C1 segment of cervical spinal cord (tissue), 14 donors: ENCODE measurements around the gene DPP9.
"Not testable (repeated sequence)": the region's sequence is repeated elsewhere in the genome, so short reads cannot be mapped to it uniquely, and the experiment has no call there.

Experiments used
- DNase-seq, 14 donors: peaks; one replicate each; lab custom pipeline; 2025; lab: John Stamatoyannopoulos, UW

DPP9 gene

GRCh38 chr19:4723595-4724514 lies at the start of gene DPP9:
DPP9 (minus strand) TSS chr19:4723842; CDS start chr19:4719906, 3,936 bp downstream.
- DNase-seq = peak; percentile 51 to 98 (median 92)

DNA sequence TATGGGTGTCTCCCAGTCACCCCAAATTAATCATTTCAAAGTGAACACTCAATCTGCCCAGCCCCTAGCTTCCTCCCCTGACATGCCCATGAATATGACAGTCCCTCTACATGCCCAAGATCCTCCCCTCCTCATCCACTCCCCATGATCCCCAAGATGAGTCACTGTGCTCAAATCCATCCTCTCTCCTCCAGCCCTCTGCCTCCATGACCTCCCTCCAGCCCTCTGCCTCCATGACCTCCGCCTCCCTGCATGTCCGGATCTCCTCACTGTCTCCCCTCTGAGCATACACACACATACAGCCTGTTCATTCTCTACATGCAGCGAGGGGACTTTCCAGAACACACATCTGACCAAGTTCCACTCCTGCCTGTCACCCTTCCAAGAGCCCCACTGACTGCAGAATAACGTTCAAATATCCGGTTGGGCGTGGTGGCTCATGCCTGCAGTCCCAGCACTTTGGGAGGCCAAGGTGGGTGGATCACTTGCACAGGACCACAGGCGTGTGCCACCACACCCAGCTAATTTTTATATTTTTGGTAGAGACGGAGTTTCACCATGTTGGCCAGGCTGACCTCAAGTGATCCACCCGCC lies 49.5 kb upstream of the DPP9 start:
- no peak for DNase-seq

- no peak for DNase-seq
Measured at GRCh38 chr19:4772566-4772965, 48.9 kb upstream of the DPP9 start.

DNA sequence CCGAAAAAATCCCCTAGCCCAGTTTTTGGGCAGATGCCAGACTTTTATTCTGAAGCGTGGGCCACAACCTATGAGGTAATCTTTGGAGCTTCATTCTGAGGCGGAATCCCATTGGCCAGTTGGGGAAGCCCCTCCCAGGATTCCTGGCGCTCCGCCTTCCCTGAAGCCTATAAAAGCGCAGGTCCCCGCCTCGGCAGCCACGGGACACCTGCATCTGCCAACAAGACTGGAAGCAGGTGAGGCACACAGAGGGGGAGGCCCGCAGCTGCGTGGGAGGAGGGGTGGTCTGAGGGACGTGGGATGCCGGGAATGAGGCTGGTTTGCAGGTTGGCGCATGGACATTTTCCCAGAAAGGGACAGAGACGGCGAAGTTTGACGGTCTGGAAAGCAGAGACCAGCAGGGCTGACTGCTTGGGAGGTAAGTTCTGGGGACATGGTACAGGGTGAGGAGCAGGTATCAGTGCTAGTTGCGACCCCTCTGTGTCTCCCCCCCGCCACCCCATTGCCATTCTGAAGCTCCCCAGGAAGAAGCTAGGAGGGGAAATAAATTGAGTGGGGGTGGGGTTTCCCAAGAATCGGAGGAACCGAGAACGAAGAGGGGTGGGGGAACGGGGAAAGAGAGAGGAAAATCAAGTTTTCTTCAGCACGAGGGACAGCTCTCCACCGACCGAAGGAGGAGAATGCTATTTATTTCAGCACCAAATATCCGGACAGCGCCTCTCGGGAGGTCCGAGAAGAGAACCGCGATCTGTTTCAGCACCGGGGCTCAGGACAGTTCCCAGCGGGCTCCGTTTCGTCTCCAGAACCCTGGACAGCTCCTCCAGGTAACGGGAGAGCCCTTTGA lies 45.5 kb upstream of the DPP9 start:
- DNase-seq = peak in 10 of 14 donors; percentile 2 to 94 (median 46)

- DNase-seq = no peak
Measured at GRCh38 chr19:4764393-4764660, 40.7 kb upstream of the DPP9 start.

- DNase-seq = no peak
Measured at GRCh38 chr19:4763021-4763420, 39.4 kb upstream of the DPP9 start.

DNA sequence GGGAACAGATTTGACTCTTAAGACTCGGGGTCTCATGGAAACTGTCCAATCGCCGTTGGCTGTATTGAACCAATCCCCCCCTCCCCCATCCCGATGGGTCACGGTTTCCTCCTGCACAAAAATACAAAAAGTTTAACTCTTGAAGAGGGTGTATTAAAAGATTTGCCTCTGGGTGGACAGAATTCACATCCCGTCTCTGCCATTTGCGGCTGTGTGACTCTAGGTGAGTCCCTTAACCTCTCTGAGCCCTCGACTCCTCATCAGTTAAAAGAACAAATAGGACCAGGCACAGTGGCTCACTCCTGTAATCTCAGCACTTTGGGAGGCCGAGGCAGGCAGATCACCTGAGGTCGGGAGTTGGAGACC lies 36.6 kb upstream of the DPP9 start:
- no peak for DNase-seq

- peak; percentile 7 to 87 (median 76) for DNase-seq
Measured at GRCh38 chr19:4759388-4760284, 36.0 kb upstream of the DPP9 start.

DNA sequence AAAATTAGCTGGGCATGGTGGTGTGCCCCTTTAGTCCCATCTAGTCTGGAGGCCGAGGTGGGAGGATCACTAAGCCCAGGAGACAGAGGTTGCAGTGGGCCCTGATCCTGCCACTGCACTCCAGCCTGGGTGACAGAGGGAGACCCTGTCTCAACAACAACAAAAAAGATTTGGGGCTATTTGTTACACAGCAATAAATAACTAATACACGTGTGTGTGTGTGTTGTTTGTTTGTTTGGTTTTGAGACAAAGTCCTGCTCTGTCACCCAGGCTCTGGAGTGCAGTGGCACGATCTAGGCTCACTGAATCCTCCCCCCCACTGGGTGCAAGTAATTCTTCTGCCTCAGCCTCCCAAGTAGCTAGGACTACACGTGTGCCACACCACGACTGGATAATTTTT lies 35.0 kb upstream of the DPP9 start:
- DNase-seq = no peak

DNA sequence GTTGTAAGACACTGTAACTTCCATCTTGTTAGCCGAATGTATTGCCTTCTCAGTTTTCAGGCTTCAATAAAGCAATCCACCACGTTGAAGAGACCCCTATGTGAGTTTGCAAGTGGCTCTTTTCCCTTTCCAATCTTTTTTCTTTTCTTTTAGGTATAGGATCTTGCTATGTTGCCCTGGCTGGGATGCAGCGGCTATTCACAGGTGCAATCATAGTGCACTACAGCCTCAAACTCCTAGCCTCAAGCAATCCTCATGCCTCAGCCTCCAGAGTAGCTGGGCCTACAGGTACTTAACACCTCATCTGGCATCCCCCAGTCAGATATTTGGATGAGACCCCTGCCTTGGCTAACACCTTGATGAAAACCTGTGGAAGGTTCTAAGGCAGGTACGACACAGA lies 34.4 kb upstream of the DPP9 start:
- DNase-seq = no peak

DNA sequence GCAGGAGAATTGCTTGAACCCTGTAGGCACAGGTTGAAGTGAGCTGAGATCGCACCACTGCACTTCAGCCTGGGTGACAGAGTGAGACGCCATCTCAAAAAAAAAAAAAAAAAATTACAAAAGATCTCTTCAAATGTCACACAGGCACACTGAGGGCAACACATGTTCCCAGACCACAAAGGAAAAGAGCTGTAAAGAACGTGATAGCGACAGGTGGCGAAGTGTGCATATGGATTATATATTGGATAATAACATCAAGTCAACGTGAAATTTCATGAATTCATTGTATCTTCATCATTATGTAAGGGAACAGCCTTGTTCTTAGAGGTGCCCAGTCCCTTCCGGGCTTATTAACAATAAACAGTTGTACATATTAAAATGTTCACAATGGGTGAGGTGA lies 31.8 kb upstream of the DPP9 start:
- DNase-seq = no peak

- DNase-seq = no peak
Measured at GRCh38 chr19:4754248-4754647, 30.6 kb upstream of the DPP9 start.

DNA sequence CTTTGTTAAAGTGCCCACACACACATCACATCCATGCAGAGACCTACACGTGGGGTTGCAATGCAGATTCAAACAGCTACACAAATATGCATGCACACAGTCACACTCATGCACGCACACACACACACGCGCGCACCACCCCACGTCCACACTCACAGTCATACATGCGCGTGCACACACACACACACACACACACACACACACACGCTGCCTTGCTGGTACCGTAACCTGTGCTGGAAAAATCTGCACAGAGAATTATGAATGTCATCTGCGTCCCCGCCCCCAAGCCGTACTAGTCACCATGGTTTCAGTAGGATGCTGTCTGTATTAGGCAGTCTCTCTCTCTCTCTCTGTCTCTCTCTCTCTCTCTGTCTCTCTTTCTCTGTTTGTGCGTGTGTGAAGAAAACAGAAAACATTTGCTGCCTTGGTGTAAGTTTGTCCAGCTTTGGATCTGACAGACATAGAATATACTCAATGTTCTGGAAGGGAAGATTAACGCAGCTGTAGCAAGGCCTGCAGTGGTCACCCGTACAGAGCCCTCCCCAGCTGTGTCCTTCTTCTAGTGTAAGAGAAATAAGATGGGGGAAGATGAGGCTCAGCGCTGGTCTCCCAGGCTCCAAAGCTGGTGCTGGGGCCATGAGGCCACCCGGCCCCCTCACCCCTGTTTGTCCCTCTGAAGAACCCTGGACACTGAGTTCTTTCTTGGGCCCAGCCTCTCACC lies 26.4 kb upstream of the DPP9 start:
- no peak for DNase-seq

DNA sequence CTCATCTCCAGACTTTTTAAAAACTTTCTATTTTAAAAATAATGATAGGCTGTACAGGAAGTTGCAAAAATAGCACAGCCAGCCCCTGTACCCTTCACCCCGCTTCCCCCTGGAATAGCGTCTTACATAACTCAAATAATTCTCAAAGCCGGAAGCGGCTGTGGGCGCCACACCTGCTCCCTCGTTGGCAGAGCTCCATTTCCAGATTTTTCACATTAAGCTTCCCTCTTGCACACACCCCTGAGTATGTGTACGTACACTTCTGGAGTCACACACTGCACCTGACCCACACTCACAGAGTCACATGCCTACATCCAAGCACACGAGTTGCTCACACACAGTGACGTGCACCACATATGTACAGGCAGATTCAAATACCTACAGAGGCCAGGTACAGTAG lies 24.9 kb upstream of the DPP9 start:
- DNase-seq = no peak

- DNase-seq = no peak
Measured at GRCh38 chr19:4748185-4748584, 24.5 kb upstream of the DPP9 start.

- no peak for DNase-seq
Measured at GRCh38 chr19:4745986-4746385, 22.3 kb upstream of the DPP9 start.

GRCh38 chr19:4745175-4745574 lies 21.5 kb upstream of the DPP9 start:
- DNase-seq = not testable (repeated sequence)

GRCh38 chr19:4744451-4745174 lies 21.0 kb upstream of the DPP9 start:
- peak in 2 of 14 donors; percentile 1 to 71 for DNase-seq

DNA sequence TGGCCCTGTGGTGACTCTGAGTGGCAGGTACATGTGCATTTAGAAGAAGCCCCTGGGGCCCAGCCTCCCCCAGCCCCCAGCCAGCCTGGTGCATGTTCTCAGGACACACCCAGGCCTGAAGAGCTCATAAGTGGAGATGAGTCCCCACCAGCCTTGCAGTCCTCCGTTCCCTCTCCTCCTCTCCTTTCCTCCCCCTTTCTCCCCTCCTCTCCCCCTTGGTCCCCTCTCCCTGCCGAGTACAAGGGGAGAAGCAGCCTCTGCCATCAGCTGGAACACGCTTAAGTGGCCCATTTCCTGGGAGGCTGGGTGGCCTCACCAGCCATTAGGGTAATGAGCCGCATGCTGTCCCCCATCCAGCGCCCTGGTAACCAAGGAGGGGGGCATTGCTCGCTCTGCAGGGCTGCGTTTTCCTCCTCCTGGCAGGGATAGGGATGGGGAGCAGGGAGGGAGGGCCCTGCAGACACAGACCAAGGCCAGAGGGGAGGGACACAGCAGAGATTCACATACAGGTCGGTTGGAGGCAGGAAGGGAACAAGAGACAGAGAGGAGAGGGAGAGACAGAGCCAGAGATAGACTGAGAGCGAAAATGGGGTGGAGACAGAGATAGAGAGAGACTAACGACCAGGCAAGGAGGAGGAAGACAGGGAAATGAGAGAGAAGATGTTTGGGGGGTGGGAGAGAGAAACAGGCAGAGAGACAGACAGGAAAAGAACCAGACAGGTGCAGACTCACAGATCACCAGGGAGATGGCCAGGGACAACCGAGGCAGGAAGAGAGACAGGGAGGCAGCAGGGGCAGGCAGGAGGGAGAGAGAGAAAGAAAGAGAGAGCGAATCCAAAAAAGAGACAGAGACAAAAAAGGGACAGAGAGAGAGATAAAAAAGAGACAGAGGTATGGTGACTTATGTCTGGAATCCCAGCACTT lies 19.3 kb upstream of the DPP9 start:
- DNase-seq = peak in 5 of 14 donors; percentile 4 to 34 (median 31)
